ENCODE data around the gene SPEF2.

SPEF2 gene

GRCh38 chr5:35859101-35859661 is 241.5 kb downstream of the SPEF2 start:
- no peak for DNase-seq

- no peak for DNase-seq
Measured at GRCh38 chr5:35860686-35861085, 243.0 kb downstream of the SPEF2 start.

- DNase-seq: no peak
Measured at GRCh38 chr5:35861718-35862117, 244.1 kb downstream of the SPEF2 start.

- no peak for DNase-seq
Measured at GRCh38 chr5:35862126-35862525, 244.5 kb downstream of the SPEF2 start.

DNA sequence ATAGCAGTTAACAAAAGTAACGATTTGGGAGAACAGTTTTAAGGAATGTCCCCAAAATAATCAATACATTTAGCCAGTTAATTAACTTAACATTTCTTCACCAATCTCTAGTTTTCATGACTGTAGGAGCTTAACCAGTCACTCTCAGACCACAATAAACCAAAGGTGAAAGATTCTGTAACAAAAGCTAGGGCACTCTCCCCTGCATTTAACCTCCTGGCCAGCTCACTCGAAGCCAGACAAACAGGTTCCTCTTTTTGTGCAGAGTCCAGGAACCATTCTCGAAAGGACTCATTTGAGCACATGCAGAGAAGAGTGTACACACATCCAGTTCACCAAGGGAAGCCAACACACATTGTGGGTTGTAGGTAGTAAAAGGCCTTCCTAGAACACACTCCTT is 245.5 kb downstream of the SPEF2 start:
- DNase-seq: peak; percentile 38

All from stimulated activated CD4-positive, alpha-beta T cell treated with anti-CD3 and anti-CD28 coated beads, Interleukin-4, amount 100 ng/mL, for 24 hours (primary cell).